PC-3 (cell line): ENCODE results near the gene SCGB2A2.

Experiments used
- CTCF ChIP-seq: fragments of 300-600 bp; sonication (generic); conservative IDR thresholded peaks from 2 replicates; pipeline ENCODE4 v1.5.1; 2017; ENCODE audit warnings: antibody characterized with exemption, low read depth, mild to moderate bottlenecking, low read length
- EZH2 ChIP-seq: fragments of 300-600 bp; sonication (generic); IDR thresholded peaks from one replicate; pipeline ENCODE4 v1.6.1; 2017; ENCODE audit warnings: antibody characterized with exemption, mild to moderate bottlenecking, low read length; ENCODE audit not compliant: unreplicated experiment
- EZH2phosphoT487 ChIP-seq: fragments of 300-600 bp; sonication (generic); IDR thresholded peaks from 2 replicates; pipeline ENCODE4 v1.6.1; 2018; ENCODE audit warnings: mild to moderate bottlenecking, antibody characterized with exemption, low read length, borderline replicate concordance

GRCh38 chr11:62264004-62264403 lies 6.0 kb upstream of the SCGB2A2 start:
- TF ChIP-seq CTCF, result no peak
- no peak for TF ChIP-seq EZH2
- TF ChIP-seq EZH2phosphoT487, result no peak
